Measurements from ENCODE around the gene TCF7L1.
"Not testable (repeated sequence)": the region's sequence is repeated elsewhere in the genome, so short reads cannot be mapped to it uniquely, and the experiment has no call there.

TCF7L1 gene

GRCh38 chr2:85133751-85134254 lies 611 bp downstream of the TCF7L1 start:
- no peak for DNase-seq

DNA sequence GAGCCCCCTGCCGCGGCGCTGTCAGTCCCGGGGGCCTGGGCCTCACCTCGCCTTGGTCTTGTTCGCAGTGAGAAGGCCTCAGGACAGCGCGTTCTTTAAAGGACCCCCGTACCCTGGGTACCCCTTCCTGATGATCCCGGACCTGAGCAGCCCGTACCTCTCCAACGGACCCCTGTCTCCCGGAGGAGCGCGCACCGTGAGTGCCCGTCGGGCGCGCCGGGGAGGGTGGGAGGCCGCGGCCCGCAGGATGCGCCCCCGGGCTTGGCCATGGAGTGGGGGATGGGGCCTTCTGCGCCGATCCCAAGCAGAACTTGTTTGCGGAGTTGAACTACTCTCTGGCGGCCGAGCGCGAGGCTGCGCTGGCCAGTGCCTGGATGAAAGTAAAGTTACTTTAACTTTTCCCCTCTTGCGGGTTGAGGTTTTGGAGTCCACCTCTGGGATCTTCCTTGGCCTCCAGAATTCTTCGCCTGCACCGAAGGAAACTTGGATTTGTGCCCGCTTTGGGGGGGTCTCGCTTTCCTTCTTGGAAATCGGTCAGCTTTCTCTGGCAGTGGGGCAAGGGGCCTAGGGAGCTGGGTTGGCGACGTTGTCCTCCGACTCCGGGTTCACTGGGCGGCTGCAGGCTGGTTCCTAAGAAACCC lies 1.2 kb downstream of the TCF7L1 start:
- no peak for DNase-seq

GRCh38 chr2:85134896-85135659 lies 1.9 kb downstream of the TCF7L1 start:
- DNase-seq, result no peak

- DNase-seq, result no peak
These were observed 2.4 kb downstream of the TCF7L1 start for GRCh38 chr2:85135660-85135914.

DNA sequence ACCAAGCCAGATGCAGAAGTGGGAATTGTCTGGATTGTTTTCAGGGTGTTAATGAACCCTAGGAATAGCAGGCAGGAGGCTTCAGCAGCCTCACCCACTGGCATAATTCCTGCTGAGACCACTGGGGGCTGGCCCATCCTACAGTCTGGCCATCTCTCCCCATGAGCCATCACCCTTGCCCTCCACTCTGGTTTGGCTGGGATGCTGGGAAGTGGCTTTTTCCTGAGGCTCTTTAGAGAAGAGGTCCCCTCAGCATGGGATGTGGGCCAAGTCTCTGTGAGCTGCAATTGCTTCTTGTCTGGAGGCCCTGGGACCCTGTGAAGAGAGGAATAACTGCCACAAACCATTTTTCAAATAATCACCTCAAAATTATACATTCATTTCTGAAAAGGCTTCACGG lies 4.0 kb downstream of the TCF7L1 start:
- DNase-seq, result no peak

DNA sequence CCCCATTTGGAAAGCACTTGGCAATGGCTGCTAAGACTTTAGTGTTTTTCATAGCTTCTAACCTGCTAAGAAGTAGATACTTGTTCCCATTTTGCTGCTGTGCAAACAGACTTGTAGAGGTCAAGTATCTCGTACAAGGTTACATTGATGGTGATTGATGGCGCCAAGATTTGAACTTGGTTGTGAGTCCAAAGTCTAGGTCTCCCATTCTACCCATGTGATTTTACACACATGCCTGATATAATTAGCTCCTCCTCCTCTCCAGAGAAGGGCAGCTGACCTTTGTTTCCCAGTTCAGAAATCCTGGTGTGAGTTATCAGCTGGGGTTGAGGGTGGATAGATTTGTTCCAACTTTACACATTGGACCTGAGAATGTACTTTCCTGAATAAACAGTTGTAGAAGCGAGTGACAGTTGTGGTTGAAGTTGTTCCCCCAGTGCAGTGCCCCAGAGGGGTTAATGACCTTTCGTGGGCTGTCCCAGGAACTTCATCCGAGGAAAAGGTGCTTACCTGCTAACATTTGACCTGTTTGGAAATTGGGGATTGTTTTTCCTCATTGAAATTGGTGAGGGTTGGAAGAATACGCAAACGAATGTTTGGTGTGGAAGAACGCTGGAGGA lies 10.4 kb downstream of the TCF7L1 start:
- DNase-seq, result no peak

- DNase-seq, result no peak
These were observed 12.1 kb downstream of the TCF7L1 start for GRCh38 chr2:85145116-85145820.

DNA sequence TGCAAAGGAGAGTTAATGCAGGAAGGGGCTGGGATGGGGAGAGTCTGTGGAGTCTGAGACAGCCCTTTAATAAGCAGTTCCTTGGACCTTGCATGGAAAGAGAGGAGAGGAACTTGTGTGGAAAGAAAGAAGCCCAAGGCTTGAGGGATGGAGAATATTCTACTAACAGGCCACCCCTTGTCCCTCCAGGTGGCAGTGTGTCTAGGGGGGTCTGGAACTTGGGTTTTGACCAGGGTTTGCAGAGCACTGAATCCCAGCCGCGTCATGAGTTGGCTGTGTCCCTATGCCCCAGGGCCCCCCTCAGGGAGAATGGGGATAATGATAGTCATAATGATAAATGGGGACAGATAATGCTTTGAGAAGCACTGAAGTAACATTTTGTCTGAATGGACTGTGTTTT lies 15.0 kb downstream of the TCF7L1 start:
- no peak for DNase-seq

DNA sequence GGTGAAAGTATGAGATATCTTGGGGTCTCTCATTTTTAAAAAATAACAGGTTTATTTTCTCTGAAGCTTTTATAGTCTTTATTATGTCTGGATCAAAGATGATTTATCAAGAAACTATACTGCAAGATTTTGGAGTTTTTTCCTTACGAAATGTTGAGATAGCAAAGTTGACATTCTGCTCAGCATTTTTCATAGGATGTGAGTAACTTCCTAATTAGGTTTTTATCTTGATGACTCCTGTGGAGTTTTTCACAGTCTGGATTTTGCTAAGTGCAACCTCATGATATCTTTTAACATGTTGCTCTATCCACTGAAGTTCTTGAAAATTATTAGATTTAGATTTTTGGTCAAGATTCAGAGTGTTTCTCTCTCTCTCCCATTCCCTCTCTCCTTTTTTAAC lies 17.8 kb downstream of the TCF7L1 start:
- DNase-seq, result no peak

GRCh38 chr2:85152895-85153294 lies 19.7 kb downstream of the TCF7L1 start:
- no peak for DNase-seq

DNA sequence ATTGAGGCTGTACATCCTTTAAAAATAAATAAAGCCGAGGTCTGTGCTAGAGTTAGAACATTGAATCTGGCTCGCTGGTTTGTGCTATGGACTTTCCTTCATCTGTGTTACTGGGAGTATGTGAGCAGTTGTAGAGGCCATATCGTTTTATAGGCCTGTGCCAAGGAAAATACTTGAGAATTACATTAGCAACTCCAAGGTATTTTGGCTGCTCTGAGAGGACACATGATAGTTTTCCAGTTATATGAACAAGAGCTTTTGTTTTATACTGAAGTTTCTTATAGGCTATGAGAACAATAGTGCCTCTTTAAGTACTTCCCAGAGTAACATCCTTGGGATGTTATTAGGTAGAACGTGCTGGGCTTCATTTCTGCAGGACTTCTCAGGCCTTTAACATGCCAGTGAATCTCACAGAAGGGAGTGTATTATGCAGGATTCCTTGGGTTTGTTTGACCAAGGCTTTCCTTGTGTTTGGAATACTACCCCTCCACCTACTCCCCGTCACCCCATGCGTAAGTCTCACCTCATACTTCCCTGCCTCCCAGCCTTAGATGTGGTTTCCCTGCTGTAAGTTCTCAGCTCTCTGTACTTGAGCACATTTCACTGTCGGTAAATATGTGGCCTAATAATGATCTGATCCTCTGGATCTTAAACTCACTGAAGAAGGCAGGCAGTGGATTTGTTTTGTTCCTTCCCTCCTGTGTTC lies 21.0 kb downstream of the TCF7L1 start:
- DNase-seq, result no peak

DNA sequence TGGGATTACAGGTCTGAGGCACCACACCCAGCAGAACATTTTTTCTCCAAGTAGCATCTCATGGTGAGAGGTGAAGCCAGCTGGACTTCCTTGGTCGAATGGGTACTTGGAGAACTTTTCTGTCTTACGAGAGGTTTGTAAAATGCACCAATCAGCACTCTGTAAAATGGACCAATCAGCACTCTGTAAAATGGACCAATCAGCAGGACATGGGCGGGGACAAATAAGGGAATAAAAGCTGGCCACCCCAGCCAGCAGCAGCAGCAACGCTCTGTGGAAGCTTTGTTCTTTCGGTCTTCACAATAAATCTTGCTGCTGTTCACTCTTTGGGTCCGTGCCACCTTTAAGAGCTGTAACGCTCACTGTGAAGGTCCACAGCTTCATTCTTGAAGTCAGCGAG lies 21.9 kb downstream of the TCF7L1 start:
- not testable (repeated sequence) for DNase-seq

DNA sequence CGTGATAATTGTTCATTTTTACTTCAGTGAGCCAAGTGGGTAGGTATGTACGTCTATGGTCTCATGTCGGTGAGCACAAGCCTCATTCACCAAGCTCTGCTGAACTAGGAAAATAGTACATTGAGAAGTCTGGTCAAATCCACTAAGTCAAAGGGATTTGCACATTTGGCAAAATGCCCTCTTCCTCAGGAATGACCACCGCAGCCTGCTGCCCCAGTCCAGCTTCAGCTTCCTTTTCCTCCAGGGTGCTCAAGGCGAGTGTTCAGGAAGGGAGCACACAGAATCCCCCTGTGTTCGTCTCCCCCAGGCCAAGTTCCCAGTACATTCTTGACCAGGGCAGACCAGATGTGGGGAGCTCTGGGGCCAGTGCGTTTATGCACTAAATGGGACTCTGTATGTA lies 23.0 kb downstream of the TCF7L1 start:
- DNase-seq, result no peak

GRCh38 chr2:85156619-85157018 lies 23.4 kb downstream of the TCF7L1 start:
- DNase-seq, result no peak

DNA sequence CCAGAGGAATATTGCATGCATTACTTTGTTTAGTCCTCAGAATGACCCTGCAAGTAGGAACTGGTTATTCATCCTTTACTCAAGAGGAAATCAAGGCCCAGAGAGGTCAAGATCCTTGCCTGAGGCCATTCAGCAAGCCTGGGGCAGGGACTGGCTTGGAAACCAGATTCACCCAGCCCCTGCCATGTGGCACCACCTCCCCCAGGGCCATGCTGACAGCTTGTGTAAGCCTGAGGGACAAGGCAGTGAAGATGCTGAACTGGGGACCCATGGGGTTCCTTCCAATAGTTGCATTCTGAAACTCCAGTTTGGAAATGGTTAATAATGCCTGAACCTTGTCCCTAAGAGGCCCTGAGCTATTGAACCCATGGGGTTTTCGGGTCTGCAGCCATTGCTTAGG lies 24.2 kb downstream of the TCF7L1 start:
- no peak for DNase-seq

GRCh38 chr2:85158559-85159273 lies 25.5 kb downstream of the TCF7L1 start:
- no peak for DNase-seq

GRCh38 chr2:85159589-85159988 lies 26.4 kb downstream of the TCF7L1 start:
- DNase-seq, result no peak

GRCh38 chr2:85160966-85161960 lies 28.1 kb downstream of the TCF7L1 start:
- no peak for DNase-seq

DNA sequence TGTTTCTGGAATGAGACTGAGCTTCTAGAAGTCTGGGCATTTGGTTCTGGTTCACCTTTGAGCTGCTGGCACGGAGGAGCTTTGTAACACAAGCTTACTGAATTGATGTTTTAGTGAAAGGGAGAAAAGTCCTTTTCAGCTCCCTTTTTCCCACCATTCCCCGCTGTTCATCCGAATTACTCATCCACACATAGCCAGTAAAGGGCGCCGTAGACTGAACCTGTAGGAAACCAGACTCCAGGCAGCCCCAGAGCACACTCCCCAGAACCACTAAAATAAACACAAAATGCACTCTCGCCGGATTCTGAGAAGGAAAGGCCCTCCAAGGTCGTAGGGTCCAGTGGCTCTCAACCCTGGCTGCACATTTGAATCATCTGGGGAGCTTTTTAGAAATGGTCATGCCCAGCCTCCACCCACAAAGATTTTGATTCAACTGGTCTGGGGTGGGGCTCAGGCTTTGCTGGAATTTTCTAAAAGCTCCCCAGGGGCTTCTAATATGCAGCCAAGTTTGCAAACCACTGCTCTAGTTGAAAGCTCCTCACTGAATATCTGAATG lies 29.6 kb downstream of the TCF7L1 start:
- DNase-seq, result no peak

- DNase-seq, result no peak
These were observed 30.5 kb downstream of the TCF7L1 start for GRCh38 chr2:85163675-85164074.

- DNase-seq, result no peak
These were observed 31.0 kb downstream of the TCF7L1 start for GRCh38 chr2:85164145-85164569.
